ENCODE measurements around the gene ARPC5L. TPM values are rescaled to one million over a fixed set of nuclear protein-coding genes. Genes with fewer than 3 reads are reported as not detected.

Gene ARPC5L
- total and polyA plus RNA-seq, 9 of the 15 experiments (the other 6 are each of a cell fraction or from before 2014, with no cell fraction given): 25.4 to 113 (median 63.8) TPM

- H3K4me1 ChIP-seq (replicated peaks in 1 of 2; ENCODE audit: control insufficient read depth in 2 of 2, insufficient read depth in 2 of 2, low read length in 2 of 2): peaks cover 0 to 21% of the 10 kb centered on the region in 2 experiments; a peak in 3 of 5 replicates
- TF ChIP-seq, protein P1, sequence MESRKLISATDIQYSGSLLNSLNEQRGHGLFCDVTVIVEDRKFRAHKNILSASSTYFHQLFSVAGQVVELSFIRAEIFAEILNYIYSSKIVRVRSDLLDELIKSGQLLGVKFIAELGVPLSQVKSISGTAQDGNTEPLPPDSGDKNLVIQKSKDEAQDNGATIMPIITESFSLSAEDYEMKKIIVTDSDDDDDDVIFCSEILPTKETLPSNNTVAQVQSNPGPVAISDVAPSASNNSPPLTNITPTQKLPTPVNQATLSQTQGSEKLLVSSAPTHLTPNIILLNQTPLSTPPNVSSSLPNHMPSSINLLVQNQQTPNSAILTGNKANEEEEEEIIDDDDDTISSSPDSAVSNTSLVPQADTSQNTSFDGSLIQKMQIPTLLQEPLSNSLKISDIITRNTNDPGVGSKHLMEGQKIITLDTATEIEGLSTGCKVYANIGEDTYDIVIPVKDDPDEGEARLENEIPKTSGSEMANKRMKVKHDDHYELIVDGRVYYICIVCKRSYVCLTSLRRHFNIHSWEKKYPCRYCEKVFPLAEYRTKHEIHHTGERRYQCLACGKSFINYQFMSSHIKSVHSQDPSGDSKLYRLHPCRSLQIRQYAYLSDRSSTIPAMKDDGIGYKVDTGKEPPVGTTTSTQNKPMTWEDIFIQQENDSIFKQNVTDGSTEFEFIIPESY (CRISPR knock-in tag; IDR thresholded peaks at IDR 0.05): peak; percentile 53; the same call in 1 of the 2 replicates
- TF ChIP-seq, protein P2, sequence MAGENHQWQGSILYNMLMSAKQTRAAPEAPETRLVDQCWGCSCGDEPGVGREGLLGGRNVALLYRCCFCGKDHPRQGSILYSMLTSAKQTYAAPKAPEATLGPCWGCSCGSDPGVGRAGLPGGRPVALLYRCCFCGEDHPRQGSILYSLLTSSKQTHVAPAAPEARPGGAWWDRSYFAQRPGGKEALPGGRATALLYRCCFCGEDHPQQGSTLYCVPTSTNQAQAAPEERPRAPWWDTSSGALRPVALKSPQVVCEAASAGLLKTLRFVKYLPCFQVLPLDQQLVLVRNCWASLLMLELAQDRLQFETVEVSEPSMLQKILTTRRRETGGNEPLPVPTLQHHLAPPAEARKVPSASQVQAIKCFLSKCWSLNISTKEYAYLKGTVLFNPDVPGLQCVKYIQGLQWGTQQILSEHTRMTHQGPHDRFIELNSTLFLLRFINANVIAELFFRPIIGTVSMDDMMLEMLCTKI (IDR thresholded peaks at IDR 0.05; ENCODE audit: partially characterized antibody): no peak
- TF ChIP-seq, protein P3, sequence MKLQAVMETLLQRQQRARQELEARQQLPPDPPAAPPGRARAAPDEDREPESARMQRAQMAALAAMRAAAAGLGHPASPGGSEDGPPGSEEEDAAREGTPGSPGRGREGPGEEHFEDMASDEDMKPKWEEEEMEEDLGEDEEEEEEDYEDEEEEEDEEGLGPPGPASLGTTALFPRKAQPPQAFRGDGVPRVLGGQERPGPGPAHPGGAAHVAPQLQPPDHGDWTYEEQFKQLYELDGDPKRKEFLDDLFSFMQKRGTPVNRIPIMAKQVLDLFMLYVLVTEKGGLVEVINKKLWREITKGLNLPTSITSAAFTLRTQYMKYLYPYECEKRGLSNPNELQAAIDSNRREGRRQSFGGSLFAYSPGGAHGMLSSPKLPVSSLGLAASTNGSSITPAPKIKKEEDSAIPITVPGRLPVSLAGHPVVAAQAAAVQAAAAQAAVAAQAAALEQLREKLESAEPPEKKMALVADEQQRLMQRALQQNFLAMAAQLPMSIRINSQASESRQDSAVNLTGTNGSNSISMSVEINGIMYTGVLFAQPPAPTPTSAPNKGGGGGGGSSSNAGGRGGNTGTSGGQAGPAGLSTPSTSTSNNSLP (IDR thresholded peaks at IDR 0.05; ENCODE audit: borderline replicate concordance, low read depth, low read length): 0 out of 2 replicates have a peak, but pooled peaks have one; percentile 34
- TF ChIP-seq SMARCA5 (IDR thresholded peaks at IDR 0.05) (no peak), DMBX1 (CRISPR knock-in tag; IDR thresholded peaks at IDR 0.05; ENCODE audit: borderline replicate concordance) (no peak), SAFB (IDR thresholded peaks at IDR 0.05; ENCODE audit: borderline replicate concordance, low read depth, low read length) (no peak), PHF21A (IDR thresholded peaks at IDR 0.05; ENCODE audit: borderline replicate concordance, low read depth) (no peak), EGR1 (conservative IDR thresholded peaks at IDR 0.05) (peak; percentile 56), HMGN3 (IDR thresholded peaks at IDR 0.05; ENCODE audit: borderline replicate concordance, extremely low read depth, insufficient read length, low read depth, low read length) (peak; percentile 34), SMC3 (conservative IDR thresholded peaks at IDR 0.05; ENCODE audit: insufficient read depth, low read depth, low read length) (0 out of 2 replicates have a peak, but pooled peaks have one; percentile 17), SPI1 (IDR thresholded peaks at IDR 0.05; ENCODE audit: borderline replicate concordance, low read depth, low read length) (0 out of 2 replicates have a peak, but pooled peaks have one; percentile 20), TFAP4 (CRISPR knock-in tag; IDR thresholded peaks at IDR 0.05; ENCODE audit: borderline replicate concordance) (peak; percentile 42; the same call in 1 of the 2 replicates)
- TF ChIP-seq, protein P4, sequence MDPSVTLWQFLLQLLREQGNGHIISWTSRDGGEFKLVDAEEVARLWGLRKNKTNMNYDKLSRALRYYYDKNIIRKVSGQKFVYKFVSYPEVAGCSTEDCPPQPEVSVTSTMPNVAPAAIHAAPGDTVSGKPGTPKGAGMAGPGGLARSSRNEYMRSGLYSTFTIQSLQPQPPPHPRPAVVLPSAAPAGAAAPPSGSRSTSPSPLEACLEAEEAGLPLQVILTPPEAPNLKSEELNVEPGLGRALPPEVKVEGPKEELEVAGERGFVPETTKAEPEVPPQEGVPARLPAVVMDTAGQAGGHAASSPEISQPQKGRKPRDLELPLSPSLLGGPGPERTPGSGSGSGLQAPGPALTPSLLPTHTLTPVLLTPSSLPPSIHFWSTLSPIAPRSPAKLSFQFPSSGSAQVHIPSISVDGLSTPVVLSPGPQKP (CRISPR knock-in tag; IDR thresholded peaks at IDR 0.05): no peak
These were observed 21.6 kb upstream of the ARPC5L start for GRCh38 chr9:124840300-124840833.

More at GRCh38 chr9:124840300-124840833, 21.6 kb upstream of the ARPC5L start:
- peak in 3 of 4 experiments; percentile 26 to 61 (median 58) for DNase-seq (ENCODE audit: extremely low read depth in 1 of 4, low spot score in 3 of 4)
- no peaks in the 10 kb centered on the region for H3K9me3 ChIP-seq (replicated peaks; ENCODE audit: control insufficient read depth, insufficient read depth, low read depth, low read length)
- ATAC-seq: peak; percentile 73
- ChIA-PET POLR2A (interaction anchor here (0.6 to 1.4 kb wide), 6 partner anchors 8 to 1980 kb away, joined by 3 to 6 read pairs (median 5); no protein-coding TSS in a partner anchor), CTCF (ENCODE audit: low intra/inter-chr PET ratio) (interaction anchor here (0.6 kb wide), 1 partner anchor 12 kb away, joined by 3 read pairs; no protein-coding TSS in a partner anchor)
- H3K79me2 ChIP-seq (ENCODE audit: control insufficient read depth, insufficient read depth, low read length): no peaks in the 10 kb centered on the region
- no peak overlapping the region for H3K4me2 ChIP-seq (ENCODE audit: insufficient read depth, low read length)
- FAIRE-seq: peak; percentile 48
- in situ Hi-C loops (cut with MboI) (loop anchor here (5.0 to 10.0 kb wide), 2 partner anchors 46 to 218 kb away; no protein-coding TSS in a partner anchor), intact Hi-C loops (cut with micrococcal nuclease) (no loop called here)
- peak overlapping the region in 1 of 2 experiments; percentile 54; a peak in 2 of 4 replicates for H3K9ac ChIP-seq (ENCODE audit: insufficient read depth in 1 of 2, low read depth in 2 of 2, low read length in 2 of 2)
- no peaks in the 10 kb centered on the region for H4K20me1 ChIP-seq (replicated peaks; ENCODE audit: control insufficient read depth, insufficient read depth, low read length)
- H3K36me3 ChIP-seq (ENCODE audit: control insufficient read depth, insufficient read depth, low read length): no peaks in the 10 kb centered on the region
- H3K27ac ChIP-seq (ENCODE audit: extremely low read depth, low read depth, low read length): no peak overlapping the region
- WGBS (ENCODE audit: insufficient coverage, low coverage, missing lambda C conversion rate): 40% methylated on average over 16 of the region's 18 CpGs
- H3K9me1 ChIP-seq (ENCODE audit: control insufficient read depth, insufficient read depth, low read length): no peaks in the 10 kb centered on the region
- H3K27me3 ChIP-seq (ENCODE audit: control insufficient read depth in 2 of 2, insufficient read depth in 2 of 2, low read length in 2 of 2): no peaks in the 10 kb centered on the region
- H3K4me3 ChIP-seq: no peak overlapping the region
- no TSS peak for BruUV-seq (replicated peaks)
- peak overlapping the region; percentile 18 for H2AFZ ChIP-seq (ENCODE audit: low read depth, low read length)
